ENCODE measurements around the gene TNNT1.
"Not testable (repeated sequence)": the region's sequence is repeated elsewhere in the genome, so short reads cannot be mapped to it uniquely, and the experiment has no call there.

TNNT1 gene, protein sequence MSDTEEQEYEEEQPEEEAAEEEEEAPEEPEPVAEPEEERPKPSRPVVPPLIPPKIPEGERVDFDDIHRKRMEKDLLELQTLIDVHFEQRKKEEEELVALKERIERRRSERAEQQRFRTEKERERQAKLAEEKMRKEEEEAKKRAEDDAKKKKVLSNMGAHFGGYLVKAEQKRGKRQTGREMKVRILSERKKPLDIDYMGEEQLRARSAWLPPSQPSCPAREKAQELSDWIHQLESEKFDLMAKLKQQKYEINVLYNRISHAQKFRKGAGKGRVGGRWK

DNA sequence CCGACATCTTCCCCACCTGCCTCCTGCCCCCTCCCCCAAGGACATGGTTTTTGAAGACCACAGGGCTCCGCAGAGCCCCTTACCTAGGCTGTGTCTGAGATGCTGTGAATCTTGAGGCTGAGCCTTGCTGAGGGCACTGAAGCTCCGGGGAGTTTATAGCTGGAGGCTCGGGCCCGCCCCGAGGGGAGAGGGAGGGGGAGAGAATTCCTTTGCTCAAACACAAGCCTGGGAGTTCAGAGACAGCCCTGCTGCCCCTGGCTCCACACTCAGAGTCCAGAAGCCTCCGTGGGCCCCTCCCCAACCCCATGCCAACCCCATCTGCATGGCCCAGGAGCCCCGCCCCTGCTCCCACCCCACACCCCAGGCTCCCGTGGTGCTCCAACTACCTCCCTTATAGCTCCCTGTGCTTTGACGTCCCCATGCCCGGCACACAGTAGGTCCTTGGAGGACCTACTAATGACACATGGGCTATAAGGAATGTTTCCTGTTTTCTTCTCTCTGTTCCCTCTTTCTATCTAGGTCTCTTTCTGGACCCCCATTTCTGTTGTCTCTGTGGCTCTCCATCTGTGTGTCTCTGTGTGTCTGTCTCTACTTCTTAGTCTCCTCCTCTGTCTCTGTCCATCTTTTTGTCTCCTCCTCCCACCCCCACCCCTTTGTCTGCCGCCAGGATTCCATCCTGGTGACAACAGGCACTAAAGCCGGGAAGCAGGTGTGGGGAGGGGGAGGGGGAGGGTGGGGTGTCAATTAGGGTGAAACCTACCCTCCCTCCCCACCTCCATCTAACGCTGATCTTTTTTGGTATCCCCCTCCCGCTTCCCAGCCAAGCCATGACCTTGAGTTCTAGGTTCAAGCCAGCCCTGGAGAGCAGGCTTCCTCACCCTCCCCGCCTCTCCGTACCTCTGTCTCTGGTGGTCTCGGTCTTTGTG lies at the start of gene TNNT1:
Gene TNNT1 (minus strand): TSS at position 129 of the 926 bp plus-strand sequence. CDS start 2,049 bp downstream, outside the sequence.
- no peak for DNase-seq (ENCODE audit: low spot score)

DNA sequence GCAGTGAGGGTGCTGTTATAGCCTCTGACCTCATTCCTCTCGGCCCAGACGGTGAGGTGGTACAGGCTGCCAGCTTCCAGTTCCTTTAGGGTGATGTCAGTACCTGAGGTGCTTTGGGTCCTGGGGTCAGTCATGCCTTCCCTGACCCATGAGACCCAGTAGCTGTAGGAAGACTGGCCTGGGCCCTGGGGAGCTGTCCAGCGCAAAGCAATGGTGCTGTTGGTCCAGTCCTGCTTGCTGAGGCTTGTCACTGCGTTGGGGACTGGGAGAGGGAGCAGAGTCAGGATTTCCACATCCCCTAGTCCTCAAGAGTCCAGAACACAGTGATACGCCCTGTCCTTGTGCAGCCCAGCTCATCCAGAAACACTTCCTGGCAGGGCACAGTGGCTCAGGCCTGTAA lies 49.6 kb upstream of the TNNT1 start:
- DNase-seq (ENCODE audit: low spot score) = no peak

DNA sequence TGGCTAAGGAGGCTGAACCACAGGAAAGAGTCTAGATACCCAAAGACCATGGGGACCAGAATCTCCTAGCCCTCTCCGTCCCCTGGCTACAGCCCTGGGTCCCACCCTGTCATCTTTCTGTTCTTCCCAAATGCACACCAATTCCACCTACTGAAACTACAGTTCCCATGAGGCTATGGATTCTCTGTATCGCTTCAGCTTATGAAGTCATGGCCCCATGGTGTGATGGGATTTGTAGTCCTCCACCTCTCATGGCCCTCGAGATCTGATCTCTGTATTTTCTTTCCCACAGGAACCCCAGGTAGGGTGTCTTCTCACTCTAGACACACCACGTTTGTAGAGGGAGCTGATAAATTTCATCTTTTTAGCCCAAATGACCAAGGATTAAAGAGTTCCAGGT lies 48.5 kb upstream of the TNNT1 start:
- no peak for DNase-seq (ENCODE audit: low spot score)

DNA sequence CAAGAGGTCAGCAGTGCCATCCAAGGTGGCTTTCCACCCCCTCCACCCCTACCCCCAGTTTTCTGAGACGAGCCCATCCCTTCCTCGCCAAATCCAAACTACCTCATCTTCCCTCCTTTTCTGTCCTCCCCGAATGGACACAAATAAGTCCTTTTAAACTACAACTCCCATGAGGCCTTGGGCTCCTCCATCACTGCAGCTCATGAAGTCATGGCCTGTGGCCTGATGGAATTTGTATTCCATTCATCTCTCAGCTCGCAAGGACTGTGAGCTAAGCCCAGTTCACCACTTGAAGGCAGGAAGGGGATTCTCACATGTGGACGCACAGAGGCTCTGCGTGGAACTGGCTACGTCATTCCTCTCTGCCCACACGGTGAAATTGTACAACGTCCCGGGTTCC lies 47.8 kb upstream of the TNNT1 start:
- DNase-seq (ENCODE audit: low spot score) = no peak

DNA sequence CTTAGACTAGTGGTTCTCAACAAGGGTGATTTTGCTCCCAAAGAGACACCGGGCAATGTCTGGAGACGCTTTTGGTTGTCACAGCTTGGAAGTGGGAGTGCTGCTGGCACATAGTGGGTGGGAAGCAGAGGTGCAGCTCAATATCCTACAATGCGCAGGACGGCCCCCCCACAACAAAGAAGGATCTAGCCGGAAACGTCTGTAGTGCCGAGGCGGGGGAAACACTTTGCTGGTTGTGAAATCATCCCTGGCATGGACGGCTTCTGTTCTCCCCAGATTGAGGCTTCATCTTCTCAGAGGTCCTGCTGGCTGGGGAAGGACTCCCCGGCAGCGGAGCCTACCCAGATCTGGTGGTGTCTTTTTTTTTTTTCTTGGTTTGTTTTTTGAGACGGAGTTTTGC lies 44.5 kb upstream of the TNNT1 start:
- DNase-seq (ENCODE audit: low spot score) = no peak

DNA sequence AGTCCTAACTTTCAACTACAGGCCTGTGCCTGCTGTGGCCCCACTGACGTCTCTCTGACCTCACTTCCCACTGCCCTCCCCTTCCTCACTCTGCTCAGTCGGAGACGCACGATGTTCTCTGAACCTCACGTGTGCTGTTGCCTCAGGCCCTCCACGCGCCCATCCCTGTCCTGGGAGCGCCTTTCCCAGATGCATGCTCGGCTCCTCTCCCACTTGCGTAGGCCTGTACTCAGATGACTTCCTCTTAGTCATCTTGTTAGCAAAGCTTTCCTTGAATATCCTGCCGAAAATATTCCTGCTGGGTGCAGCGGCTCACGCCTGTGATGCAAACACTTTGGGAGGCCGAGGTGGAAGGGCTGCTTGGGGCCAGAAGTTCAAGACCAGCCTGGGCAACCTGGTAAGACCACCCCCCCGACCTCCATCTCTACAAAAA lies 40.4 kb upstream of the TNNT1 start:
- no peak for DNase-seq (ENCODE audit: low spot score)

DNA sequence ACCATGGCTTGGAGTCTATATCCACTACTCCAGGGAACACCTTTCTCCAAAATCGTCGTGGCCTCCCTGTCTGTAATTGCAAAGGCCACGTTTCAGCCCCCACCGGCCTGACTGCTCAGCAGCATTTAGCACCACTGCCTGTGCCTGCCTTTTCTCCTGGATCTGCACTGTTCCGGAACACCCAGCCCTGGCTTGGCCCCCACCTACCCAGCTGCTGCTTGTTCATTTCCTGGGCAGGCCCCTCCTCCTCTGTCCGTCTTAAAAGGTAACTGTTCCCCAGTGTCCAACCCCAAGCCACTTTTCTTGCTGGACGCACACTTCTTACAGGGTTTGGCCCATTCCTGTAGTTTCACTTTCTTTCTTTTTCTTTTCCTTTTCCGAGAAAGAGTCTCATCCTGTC lies 39.6 kb upstream of the TNNT1 start:
- no peak for DNase-seq (ENCODE audit: low spot score)

DNA sequence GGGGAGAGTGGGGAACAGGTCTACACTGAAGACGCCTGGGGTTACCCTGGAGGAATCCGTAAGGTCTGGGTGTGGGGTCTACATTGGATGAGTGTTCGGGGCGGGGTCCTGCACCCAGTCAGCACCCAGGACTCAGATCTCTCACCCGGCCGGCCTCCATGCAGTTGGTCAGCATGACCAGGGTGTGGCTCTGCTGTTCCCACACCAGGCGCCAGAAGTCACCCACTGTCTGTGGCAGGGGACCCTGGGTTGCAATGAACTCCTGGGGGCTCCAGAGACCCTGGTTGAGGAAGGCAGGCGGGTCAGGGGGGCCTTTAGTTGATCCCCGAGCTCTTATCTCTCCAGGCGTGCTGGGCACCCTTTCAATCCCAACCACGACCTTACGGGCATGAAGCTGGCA lies 37.1 kb upstream of the TNNT1 start:
- no peak for DNase-seq (ENCODE audit: low spot score)

DNA sequence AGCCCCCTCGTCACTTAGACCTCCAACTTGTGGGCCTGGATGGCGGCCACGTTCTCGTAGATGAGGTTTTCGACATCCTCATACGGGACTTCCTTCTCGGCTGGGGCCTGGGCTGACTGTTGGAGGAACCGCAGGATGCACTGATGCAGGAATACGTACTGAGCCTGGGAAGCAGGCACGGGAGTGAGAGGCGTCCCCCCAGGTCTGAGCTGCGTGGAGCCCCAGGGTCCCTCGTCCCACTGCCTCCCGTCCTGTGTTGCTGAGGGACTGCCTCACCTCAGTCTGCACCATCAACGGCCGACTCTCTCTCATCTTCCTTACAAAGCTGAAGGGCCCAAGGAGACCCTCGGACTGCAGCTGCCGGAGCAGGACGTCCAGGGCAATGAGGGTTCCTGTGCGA lies 32.7 kb upstream of the TNNT1 start:
- DNase-seq (ENCODE audit: low spot score) = no peak

DNA sequence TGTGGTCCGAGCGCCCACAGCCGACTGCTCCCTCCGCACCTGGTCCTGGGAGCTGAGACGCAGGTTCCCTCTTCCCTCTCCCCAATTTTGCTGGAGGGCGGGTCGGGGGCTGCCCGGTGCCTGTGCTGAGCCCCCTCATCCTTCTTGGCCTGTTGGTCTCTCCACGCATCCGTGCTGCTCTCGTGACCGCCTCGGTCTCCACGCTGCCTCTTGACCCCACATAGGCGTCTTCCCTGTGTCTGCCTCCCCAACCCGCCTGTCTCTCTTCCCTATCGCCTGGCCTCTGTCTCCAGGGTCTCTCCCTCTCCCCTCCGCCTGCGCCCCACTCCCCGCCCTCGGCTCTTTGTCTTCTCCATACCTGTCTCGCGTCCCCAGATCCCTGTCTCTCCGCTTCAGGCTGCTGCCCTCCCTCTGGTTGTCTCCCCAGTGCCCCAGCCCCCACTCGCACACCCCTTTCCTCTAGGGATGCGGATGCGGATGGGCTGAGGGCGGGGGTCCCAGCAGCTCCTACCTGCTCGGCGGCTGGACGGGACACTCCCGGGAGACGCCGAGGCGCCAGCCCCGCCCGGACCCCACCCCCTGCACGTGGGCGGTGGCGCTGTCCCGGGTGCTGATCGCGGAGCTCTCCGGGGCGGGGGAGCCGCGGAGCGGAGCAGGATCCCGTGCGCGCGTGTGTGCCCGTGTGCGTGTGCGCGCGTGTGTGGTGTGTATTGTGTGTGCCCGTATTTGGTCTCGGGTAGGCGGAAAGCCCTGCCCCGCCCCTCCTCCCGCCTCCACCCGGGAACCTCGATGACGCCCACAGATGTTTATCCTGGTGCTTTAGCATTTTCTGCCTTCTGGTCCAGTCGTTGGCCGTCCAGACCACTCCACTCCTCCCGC lies 30.8 kb upstream of the TNNT1 start, which contains the start of gene SYT5:
Gene SYT5 (minus strand): TSS at position 684 of the 879 bp plus-strand sequence. CDS start 1,248 bp downstream, outside the sequence.
- DNase-seq (ENCODE audit: low spot score) = peak; percentile 85

DNA sequence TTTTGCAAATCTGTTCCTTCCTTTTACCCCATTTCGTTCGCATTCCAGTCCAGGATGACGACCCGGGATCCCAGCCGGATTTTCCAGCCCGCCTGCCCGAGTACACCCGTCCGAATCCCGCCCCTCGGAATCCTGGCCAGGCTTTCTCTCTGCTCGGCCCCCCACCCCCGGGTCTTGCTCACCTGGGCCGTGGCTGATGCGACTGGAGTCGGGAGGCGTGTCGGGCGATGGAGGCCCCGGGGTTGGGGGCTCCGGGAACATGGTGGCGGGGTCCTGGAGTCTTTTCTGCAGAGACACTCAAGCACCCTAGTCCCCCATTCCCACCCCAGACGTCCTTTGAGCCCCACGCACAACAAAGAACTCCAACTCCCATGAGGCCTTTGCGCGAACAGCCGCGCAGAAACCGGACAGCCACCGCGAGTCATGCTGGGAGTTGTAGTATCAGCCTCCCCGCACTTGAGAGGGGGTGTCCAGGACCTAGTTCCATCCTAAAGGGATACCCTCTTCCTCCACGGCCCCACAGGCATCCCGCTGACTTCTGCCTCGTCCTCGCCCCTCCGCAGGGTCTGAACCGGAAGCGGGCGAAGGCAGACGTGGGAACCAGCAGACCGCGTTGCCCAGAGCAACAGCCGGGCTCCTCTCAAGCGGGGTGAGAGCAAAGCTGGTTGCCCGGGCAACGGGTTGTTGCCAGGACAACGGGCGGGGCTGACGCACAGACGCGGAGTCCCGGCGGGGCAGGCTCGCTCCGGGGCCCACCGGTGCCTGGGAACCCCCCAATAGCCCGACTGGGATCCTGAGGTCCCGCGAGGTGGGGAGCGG lies 30.0 kb upstream of the TNNT1 start:
- peak; percentile 93 for DNase-seq (ENCODE audit: low spot score)

DNA sequence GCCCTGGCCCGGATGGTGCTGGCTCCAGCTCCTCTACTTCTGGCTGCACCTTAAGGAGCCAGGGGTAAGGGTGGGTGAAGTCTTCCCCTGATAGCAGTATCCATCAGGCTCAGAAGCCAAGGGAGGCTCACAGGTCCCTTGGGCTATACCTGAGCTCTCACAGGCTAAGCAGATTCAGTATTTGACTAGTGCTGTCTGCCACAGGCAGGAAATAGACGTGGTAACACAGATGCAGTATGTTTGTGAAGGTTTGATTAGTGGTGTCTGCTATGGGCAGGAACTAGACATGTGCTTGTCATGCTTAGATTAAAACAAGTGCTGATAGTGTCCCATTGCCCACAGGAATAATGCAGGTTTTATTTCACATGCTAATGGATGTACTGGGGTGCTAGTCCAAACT lies 27.1 kb upstream of the TNNT1 start:
- no peak for DNase-seq (ENCODE audit: low spot score)

DNA sequence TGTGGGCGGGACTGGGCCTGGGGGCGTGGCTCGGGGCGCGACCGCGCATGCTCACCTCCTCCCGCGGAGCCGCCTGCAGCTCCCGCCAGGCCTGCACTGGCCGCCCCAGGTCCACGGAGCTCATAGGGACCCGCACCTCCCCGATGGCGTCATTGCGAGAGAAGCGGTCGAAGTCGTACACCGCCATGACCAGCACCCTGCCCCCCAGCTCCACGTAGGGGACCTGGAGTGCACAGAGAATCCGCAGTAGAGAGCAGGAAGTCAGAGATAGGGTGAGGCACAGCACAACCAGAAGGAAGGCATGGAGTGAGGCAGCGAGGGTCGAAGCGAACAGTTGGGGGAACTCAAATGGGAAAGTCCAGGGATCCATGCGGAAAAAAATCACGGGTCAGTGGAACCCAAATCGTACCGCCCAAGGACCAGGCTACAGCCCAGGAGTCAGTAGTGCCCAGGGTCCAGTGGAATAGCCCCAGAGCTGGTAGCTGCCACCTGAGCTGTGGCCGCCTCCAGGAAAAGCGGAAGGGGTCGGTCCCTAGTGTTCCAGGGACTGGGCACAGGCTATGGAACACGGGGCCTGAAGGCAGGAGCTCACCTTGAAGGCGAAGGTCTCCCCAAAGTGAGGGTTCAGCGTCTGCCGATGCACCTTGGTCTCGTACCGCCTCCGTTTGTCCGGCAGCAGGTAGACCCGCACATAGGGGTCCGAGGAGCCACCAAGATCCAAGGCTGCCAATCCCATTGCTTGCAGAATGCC lies 26.3 kb upstream of the TNNT1 start:
- DNase-seq (ENCODE audit: low spot score) = no peak

DNA sequence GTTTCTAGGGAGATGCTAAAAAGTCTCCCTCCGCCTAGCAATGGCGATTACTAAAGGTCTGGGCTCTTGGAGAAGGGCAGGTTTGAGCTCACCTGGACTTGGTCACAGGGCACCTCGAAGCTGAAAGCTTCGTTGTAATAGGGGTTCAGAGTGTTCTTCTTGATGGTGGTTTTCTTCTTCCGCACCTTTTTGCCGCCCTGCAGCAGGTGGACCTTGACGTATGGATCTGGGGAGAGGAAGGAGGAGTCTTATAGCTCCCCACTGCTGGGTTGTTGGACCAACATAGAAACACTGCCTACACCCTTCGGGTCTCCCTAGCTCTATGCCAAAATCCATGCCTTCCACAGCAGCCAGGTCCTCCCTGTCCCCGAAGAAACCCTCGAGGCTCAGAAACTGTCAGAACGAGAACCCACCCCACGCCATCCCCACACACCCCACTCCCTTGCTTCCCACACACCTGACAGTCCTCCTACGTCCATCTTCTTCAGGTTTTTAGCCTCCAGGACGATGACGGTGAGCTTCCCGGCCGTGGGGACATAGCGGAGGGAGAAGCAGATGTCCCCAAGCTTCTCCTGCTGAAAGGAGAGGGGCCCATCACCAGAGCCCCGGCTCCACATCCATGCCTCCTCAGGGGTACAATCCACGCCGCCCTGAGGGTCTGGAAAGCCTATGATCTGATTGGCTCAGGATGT lies 25.6 kb upstream of the TNNT1 start:
- DNase-seq (ENCODE audit: low spot score) = no peak

DNA sequence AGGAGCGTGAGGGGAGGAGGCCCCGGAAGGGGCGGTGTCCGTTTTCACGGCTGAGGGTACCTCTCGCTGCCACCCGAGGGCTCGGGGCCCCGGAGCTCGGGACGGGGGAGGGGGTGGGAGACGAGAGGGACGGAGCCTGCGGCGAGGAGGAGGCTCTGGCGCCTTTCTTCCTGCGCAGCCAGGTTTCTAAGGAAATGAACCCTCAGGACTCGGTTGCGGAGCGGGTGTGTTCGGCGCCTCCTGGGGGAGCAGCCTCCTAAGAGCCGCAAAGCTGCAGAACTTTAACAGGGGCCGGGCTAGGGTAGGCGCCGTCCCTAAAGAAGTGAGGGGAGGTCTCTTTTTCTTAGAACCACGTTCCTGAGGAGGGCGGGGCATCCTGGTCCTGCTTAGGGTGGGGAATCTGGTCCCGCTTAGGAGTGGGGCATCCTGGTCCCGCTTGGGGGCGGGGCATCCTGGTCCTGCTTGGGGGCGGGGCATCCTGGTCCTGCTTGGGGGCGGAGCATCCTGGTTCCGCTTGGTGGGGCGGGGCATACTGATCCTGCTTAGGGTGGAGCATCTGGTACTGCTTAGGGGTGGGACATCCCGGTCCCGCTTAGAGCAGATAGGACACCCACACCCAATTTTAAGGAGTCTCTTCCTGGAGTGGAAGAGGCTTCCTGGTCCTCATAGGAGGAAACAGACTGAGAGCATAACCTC lies 24.9 kb upstream of the TNNT1 start:
- DNase-seq (ENCODE audit: low spot score) = peak; percentile 93

DNA sequence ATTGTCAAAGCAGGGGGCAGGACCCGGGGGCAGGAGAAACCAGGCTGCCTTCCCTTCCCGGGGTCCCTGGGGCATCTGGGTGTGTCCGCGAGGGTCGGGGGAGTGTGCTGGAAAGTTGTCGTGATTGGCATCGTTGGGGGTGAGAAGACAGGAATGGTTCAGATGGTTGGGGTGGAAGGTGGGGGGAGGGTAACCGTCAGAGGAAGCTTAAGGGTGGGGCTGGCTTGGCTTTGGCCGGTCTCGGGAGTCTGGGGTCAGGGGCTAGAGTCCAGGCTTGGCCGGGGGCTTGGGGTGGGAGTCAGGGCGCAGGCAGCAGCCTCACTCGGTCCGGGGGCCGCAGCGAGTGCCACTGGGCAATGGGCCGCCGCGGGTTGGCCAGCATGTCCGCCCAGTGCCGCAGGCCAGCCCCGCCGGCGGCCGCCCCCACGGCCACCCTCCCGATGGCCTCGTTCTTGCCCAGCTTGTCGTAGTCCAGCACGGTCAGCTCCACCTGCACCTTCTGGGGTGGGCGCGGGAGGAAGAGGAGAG lies 24.2 kb upstream of the TNNT1 start:
- no peak for DNase-seq (ENCODE audit: low spot score)

DNA sequence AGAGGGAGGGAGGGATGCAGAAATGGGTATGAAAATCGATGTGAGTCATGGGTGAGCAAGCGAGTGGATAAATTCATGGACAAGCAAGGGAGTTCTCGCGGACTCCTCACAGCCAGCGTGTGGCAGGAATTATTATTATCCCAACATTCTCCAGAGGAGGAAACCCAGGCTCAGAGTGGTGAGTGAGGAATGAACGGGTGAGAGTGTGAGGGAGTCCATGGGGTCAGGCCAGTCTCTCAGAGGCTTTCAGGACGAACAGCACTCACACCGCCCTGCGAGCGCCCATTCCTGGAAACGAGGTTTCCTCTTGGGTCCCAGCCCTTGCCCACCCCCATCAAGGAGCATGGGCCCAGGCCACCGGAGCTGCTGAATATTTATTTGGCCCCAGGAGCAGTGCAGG lies 23.7 kb upstream of the TNNT1 start:
- peak; percentile 80 for DNase-seq (ENCODE audit: low spot score)

DNA sequence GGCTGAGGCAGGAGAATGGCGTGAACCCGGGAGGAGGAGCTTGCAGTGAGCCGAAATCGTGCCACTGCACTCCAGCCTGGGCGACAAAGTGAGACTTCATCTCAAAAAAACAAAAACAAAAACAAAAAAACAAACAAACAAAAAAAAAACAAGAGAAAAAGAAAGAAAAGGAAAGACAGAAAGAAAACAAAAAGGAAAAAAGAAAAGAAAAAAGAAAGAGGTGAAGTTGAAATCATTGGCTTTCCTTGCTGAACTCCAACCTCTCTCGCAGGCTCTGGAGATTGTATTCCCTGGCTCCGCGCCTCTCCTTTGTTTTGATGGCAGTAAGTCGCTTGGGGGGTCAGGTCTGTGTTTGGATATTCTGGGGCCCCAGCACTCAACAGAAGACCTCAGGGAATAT lies 23.3 kb upstream of the TNNT1 start:
- not testable (repeated sequence) for DNase-seq (ENCODE audit: low spot score)

DNA sequence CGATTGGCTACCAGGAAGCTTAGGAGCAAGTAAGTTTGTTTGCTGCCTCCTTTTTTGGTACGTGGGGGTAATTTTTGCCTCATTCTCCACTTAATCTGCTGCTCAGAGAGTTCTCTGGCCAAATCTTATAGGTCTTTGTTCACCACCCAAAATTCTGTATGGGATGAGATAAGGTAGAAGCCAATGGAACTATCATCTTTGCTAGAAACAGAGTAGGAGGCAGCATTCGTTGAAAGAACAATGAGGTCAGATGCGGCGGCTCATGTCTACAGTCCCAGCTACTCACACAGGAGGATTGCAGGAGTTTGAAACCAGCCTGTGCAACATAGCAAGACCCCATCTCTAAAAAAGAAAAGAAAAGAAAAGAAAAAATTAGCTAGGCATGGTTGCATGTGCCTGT lies 22.4 kb upstream of the TNNT1 start:
- DNase-seq (ENCODE audit: low spot score) = no peak

All from AG08396 (cell line).